Stimulated activated CD4-positive, alpha-beta T cell treated with anti-CD3 and anti-CD28 coated beads, Interleukin-2, amount 100 ng/mL, for 4 hours (primary cell): ENCODE measurements around the gene TMEM223.
A peak's percentile ranks its signal among the peaks of the same experiment; 100 is the strongest.
"Not testable (repeated sequence)": the region's sequence is repeated elsewhere in the genome, so short reads cannot be mapped to it uniquely, and the experiment has no call there.

Experiments used
- DNase-seq: peaks from one replicate; pipeline ENCODE4 v3.0.0-alpha.2; 2020; ENCODE audit warnings: low read depth

TMEM223 gene, protein sequence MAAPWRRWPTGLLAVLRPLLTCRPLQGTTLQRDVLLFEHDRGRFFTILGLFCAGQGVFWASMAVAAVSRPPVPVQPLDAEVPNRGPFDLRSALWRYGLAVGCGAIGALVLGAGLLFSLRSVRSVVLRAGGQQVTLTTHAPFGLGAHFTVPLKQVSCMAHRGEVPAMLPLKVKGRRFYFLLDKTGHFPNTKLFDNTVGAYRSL

DNA sequence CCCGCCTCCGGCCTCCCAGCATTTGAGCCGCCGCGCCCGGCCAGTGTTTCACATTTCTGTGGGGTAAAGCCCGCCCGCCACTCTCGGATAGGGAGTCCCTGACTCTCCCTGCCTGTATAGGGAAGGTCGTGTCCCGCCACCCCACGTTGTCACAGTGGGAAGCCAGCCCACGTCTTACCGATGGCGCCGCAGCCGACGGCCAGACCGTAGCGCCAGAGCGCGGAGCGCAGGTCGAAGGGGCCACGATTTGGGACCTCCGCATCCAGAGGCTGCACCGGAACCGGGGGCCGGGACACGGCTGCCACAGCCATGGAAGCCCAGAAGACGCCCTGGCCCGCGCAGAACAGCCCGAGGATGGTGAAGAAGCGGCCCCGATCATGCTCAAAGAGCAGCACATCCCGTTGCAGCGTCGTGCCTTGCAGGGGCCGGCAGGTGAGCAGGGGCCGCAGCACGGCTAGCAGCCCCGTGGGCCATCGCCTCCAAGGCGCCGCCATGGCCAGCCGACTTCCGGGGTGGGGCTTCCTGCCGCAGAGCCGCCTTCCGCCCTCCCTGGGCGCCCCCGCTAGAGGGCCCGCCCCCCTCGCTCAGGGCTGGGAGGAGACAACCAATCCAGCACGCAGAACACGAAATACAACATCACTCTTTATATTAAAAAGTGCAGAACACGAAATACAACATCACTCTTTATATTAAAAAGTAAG is at the start of gene TMEM223:
TMEM223 (minus strand) TSS at position 506 of the 701 bp plus-strand sequence; CDS start at position 494, 12 bp downstream.
- peak; percentile 84 for DNase-seq

DNA sequence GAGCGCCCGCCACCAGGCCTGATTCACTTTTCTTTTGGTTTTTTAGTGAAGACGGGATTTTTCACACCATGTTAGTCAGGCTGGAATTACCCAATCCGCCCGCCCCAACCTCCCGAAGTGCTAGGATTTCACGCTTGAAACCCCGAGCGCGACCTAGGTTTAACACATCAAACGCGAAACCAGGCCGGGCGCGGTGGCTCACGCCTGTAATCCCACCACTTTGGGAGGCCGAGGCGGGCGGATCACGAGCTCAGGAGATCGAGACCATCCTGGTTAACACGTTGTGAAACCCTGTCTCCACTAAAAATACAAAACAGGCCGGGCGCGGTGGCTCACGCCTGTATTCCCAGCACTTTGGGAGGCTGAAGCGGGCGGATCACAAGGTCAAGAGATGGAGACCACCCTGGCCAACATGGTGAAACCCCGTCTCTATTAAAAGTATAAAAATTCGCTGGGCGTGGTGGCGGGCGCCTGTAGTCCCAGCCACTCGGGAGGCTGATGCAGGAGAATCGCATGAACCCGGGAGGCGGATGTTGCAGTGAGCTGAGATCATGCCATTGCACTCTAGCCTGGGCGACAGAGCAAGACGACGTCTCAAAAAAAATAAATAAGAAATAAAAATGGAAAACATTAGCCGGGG is 49.0 kb upstream of the TMEM223 start:
- peak; percentile 52 for DNase-seq

- peak; percentile 90 for DNase-seq
Observed at GRCh38 chr11:62839050-62839945, 47.5 kb upstream of the TMEM223 start, which contains the start of gene WDR74. WDR74 (minus strand) TSS chr11:62839590; CDS start chr11:62839570, 20 bp downstream.

- DNase-seq, result no peak
Observed at GRCh38 chr11:62835336-62835735, 43.5 kb upstream of the TMEM223 start.

GRCh38 chr11:62832336-62833234 is 40.8 kb upstream of the TMEM223 start, which contains the start of gene TEX54:
TEX54 (minus strand) TSS chr11:62832841.
- DNase-seq, result no peak

- peak; percentile 99 for DNase-seq
Observed at GRCh38 chr11:62831520-62832335, 39.9 kb upstream of the TMEM223 start, which contains the start of gene STX5. STX5 (minus strand) TSS chr11:62832051; CDS start chr11:62831243, 808 bp downstream.

GRCh38 chr11:62830904-62831519 is 39.2 kb upstream of the TMEM223 start:
- DNase-seq, result no peak

DNA sequence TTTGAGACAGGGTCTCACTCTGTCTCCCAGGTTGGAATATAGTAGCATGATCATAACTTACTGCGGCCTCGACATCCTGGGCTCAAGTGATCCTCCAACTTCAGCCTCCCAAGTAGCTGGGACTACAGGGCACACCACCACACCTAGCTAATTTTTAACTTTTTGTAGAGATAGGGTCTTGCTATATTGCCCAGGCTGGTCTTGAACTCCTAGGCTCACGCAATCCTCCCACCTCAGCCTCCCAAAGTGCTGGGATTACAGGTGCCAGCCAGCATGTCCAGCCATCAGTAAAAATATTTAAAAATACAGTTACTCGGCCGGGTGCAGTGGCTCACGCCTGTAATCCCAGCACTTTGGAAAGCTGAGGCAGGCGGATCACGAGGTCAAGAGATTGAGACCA is 36.3 kb upstream of the TMEM223 start:
- DNase-seq, result not testable (repeated sequence)

- no peak for DNase-seq
Observed at GRCh38 chr11:62823677-62824076, 31.9 kb upstream of the TMEM223 start.

DNA sequence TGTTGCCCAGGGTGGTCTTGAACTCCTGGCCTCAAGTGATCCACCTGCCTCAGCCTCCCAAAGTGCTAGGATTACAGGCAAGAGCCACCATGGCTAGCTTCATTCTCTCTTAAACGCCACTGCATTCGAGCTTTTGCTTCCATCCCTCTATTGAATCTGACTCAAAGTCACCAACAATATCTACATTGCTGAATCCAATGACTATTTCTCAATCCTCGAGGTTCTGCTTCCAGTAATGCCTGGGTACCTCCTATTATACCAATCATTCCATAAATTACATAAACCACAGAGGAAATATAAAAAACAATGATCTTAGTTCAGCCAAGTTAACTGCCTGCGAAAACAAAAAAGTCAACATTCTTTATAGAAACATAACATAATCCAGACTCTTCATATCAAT is 25.3 kb upstream of the TMEM223 start:
- DNase-seq, result no peak

DNA sequence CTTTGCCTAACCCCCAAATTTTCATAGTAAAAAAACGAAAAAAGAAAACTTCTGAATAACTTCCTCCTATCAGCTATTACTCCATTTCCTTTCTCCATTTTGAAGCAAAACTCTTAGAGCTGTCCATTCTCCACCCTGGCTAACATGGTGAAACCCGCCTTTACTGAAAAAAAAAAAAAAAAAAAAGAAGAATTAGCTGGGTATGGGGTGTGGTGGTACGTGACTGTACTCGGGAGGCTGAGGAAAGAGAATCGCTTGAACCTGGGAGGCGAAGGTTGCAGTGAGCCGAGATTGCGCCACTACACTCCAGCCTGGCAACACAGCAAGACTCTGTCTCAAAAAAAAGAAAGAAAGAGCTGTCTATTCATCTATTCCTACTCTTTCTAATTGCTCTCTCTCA is 24.8 kb upstream of the TMEM223 start:
- no peak for DNase-seq

DNA sequence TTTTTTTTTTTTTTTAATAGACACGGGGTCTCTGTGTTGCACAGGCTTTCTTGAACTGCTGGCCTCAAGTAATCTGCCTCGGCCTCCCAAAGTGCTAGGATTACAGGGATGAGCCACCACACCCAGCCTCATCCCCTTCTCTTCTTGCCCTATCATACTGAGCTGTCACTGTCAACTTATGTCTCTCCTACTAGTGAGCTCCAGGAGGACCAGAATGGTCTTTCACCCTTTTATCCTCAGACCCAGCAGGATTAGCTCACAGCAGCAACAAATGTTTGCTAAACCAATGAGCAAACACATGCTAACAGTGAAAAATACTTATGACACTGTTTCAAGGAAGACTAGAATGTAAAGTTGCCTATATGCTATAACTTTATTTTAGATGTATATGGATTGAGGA is 19.9 kb upstream of the TMEM223 start:
- DNase-seq, result no peak

DNA sequence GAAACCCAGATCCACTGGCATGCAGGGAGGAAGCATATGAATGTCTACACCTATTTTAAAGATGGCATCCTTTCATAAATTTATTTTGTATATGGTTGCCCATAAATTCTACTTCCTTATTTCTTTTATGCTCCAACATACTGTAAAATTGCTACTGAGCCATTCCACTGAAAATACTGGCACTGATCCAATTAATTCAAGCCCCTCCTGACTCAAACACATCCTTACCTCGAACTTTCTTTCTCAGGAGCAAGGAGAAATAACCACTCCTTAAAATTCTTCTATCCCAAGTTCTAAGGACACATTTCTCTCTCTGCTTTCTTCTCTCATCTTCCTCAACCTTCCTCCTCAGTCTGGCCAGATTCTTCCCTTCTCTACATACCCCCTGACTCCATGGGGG is 18.9 kb upstream of the TMEM223 start:
- no peak for DNase-seq

DNA sequence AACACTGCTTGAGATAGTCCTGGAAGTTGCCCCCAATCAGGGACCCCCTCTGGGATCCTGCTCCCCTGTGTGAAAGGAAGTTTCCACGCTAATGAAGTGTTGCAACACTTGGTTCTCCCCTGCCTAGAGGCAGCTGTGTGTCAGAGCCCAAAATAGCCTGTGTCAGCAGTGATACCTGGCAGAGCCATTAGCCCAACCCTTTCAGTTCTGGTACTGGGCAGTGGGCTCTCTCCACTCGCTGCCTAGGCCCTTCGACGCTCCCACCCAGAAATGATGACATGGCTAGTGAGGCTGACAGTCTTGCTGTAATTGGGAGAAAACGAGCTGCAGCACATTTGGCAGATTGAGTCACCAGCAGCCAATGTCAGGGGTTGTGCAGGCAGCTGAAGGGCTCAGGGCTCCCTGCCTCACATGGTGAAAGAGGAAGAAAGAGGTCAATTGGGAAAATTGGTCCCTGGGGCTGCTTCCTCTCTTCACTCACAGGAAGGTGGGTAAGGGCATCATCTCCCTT is 14.9 kb upstream of the TMEM223 start:
- no peak for DNase-seq

DNA sequence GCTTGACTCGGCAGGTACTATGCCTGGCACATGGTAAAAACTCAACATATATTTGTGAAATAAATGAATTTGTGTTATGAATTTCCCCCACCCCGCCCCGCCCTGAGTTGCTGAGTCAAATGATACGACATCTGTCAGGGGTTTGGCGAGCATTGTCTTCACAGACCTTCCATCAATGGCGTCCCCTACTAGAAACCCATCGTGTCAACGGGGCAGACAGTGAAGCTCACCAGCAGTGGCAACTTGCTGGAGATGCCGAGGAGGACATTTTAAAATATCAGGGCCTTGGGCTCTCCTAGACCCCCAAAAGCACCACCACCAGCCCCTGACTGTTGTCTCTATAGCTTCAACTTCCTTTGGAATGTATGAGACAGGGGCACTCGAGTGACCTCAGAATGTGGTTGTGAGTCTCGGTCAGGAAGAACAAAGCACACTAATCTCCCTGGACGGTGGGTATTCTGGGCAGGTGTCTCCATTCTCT is 14.2 kb upstream of the TMEM223 start:
- no peak for DNase-seq

DNA sequence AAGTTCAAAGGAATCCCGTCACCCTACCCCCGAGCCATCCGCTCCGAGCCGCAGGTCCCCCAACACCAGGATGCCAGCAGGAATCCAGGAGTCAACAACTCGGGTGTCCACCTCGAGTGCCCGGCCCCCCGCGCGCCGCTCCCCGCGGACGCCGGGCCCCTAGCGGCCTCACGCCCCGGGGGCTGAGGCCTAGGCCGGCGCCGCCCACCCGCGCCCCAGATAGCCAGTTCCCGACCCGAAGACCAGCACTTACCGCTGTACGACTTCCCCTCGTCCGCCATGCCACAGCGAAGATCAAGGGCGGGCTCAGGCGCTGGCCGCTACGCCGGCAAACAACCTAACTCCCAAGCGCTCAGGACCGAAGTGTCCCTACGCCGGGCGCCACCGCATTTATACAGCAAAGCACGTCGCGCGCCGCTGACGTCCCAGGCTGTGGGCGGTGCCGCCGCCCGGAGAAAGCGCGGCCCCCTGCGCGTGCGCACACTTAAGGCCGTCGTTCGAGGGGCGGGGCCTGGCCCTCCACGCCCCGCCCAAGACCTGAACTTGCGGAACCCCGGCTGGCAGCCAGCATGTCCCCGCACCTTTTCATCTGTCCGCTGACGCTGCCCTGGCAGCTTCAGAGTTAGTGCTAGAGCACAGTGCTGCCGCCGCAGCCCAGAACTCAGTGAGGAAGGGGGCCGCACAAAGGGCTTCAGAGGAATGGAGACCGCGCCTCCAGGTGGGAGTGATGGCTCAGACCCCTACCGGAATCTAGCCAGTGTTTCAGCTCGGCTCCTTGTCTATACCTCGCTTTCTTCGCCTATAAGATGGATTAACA is 13.5 kb upstream of the TMEM223 start, which contains the start of gene NXF1:
NXF1 (minus strand) TSS at position 365 of the 817 bp plus-strand sequence; CDS start at position 281, 84 bp downstream.
- peak; percentile 92 for DNase-seq

DNA sequence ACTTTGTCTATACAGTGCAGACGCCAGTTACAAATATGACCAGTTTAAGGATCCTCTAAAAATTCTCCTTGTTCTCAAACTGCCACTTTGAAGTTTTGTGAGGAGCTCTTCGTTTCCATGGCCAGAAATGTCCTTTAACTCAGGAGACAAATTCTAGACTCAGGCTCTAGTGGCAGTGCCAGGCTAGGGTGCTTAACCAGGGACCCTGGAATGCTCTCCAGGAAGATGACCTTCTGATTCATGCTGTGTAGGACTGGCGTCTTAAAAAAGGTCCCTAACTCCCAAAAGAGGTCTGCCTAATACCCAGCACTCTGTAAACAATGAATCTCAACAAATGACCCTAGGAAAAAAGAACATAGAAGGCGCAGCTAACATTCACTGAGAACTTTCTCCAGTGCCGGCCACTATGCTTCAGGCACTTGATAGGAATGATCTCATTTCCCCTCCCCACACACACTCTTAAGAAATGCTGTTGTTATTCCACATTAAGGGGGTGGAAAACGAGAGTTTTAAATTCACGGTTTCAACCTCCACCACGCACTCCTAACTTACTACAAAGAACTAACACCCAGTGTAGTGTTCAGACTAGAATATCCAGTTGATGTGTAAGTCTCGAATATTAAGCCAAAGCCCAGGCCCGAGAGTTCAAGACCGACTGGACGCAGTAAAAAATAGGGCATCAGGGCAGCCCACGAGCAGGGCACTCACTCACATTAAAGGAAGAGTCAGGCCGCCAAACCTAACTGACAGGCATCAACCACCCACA is 12.7 kb upstream of the TMEM223 start:
- no peak for DNase-seq
